ENCODE results near the gene TRPC6. TPM values are rescaled to one million over a fixed set of nuclear protein-coding genes. Genes with fewer than 3 reads are reported as not detected.
A peak's percentile ranks its signal among the peaks of the same experiment; 100 is the strongest.

The TRPC6 gene
- 10.7 and 23.4 TPM in 2 replicates for total RNA-seq

DNA sequence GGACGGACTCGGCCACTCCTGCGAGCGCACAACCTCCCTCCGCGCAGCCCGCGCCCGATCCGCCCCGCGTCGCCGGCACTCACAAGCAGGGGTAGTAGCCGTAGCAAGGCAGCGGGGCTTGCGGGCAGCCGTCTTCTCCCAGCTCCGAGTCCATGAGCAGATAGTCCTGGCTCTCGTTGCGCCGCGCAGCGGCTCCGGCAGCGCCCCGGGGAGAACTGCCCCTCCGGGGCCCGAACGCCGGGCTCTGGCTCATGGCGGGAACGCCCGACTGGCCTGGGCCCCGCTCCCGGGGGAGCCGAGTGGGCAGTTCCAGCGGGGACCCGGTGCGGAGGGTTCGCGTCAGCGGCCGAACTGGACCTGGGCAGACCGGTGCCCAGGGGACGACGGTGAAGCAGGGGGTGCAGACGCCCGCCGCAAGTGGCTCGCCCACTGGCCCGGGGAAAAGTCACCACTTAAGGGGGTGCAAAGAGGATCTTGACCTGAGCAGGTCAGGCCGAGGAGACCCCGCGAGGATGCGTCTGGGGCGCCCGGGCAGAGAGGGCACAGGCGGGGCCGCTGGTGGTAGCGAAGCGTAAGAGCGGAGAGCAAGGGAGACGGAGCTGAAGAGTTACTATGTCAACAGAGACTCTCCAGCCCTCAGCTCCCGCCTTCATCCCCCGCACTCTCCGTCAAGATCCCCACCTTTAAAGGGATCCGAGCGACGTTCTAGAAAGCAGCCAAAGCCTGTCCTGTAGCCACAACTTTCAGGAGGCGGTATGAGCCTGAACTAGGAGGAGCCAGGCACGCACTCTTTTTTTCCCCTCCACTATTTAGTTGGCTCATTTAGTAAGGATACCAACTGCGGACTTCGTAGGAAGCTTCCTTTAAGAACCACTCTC, at the start of gene TRPC6:
TSS of gene TRPC6 (minus strand) at position 757 of the 878 bp plus-strand sequence. CDS start at position 253, 504 bp downstream.
- peak in 1 of 2 donors; percentile 7 for DNase-seq (ENCODE audit: low read depth in 2 of 2)

- no peak for DNase-seq (ENCODE audit: low read depth in 2 of 2)
Measured at GRCh38 chr11:101620026-101620425, 36.2 kb upstream of the TRPC6 start.

DNA sequence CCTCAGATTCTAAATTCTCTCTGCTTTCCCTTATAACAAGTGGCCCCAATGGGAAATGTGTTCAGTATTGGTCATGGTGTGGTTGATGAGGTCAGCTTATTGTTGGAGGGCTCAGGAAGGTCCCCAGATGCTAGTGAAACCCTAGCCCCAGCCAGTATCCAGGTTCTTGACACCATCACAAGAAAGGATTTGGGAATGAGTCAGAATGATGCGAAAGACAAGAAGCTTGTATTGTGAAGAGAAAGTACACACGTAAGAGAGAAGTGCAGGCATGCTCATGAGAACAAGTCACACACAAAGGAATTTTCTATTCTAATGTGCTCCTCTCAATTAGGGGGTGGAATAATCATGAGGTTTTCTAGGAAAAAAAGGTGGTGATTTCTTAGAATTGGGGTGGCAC, 34.9 kb upstream of the TRPC6 start:
- DNase-seq (ENCODE audit: low read depth in 2 of 2), result no peak

DNA sequence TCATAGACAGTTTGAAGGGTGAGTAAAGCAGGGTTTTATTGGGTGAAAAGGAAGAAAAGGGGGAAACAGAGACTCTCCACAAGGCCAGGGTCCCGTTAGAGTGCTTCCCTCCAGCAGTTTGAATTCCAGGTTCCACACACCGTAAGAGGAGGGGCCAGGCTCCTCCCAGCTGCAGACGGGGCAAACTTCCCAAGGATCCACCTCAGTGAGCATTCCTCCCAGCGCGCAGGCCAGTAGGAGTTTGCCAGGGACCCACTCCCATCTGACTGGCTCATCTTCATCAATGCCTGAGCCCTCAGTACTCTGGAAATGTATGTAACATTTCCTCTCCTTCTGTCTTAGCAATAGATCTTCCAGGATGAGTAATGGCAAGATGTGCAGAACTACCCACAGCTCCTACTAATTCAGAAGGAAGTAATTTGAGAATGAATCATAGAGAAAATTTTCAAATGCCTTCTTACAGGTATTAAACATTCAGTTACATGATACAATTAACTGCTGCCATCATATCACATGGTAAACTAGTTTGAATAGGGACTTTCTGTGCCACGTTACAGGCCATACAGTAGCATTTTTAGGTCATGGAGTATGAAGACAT, 34.0 kb upstream of the TRPC6 start:
- DNase-seq (ENCODE audit: low read depth in 2 of 2), result no peak

DNA sequence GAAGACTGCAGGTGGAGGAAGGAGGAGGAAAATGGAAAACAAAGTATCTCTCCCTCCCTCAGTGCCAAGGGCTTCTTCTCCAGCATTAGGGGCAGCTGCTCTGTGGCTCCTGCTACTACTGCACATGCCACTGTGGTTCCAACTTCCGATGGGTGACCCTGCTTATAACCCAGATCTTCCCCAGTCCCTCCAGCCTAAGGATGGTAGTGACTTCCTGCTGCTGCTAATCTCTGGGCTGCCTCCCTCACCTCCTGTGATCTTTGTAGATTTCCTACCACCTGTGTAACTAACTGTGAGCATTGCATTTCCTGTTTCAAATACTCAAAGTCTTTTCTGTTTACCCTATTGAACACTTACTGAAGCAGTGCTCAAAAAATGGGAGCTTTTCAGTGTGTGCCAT, 28.7 kb upstream of the TRPC6 start:
- DNase-seq (ENCODE audit: low read depth in 2 of 2), result no peak

- DNase-seq (ENCODE audit: low read depth in 2 of 2), result no peak
Measured at GRCh38 chr11:101600924-101601323, 17.1 kb upstream of the TRPC6 start.

GRCh38 chr11:101586965-101587364, 3.2 kb upstream of the TRPC6 start:
- DNase-seq (ENCODE audit: low read depth in 2 of 2), result no peak

GRCh38 chr11:101584655-101585054, 848 bp upstream of the TRPC6 start:
- DNase-seq (ENCODE audit: low read depth in 2 of 2), result no peak

DNA sequence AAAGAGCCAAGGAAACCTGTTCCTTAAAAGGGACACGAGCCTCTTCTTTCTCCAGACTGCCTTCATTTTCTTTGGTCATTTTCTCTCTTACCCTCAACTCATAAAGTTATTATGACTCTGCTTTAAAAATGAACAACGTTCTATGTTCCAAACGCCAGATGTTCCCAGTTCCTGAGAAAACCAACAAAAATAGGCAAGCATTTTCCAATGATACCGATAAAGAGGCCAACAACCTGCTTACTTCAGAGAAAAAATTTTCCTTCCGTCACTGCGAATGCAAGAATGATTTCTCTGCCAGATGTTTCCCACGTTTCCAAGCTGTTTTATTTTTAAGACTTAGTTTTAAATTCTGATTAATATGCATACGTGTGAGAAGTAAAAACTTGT, 315 bp upstream of the TRPC6 start:
- no peak for DNase-seq (ENCODE audit: low read depth in 2 of 2)

- DNase-seq (ENCODE audit: low read depth in 2 of 2), result no peak
Measured at GRCh38 chr11:101582989-101583250, 887 bp downstream of the TRPC6 start.

GRCh38 chr11:101582236-101582988, 1.4 kb downstream of the TRPC6 start:
- DNase-seq (ENCODE audit: low read depth in 2 of 2), result no peak

DNA sequence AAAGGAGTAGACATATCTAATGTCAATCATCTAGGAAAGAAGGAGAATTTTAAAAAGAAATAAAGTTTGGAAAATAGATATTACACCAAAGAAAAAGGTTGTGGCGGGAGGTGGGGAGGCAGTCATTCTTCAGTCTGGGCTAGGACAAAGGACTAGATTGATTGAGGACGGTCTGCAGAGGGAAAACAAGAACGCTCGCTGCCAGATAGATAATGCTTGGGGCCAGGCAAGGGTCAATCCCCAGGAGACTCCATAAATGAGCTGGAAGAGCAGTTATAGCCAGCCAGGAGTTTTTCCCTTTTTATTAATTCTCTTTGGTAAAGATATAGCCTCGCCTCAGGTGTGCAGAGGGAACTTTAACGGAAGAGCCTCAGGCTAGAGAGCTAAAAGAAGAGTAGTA, 6.3 kb downstream of the TRPC6 start:
- DNase-seq (ENCODE audit: low read depth in 2 of 2), result no peak

GRCh38 chr11:101576456-101576855, 7.4 kb downstream of the TRPC6 start:
- DNase-seq (ENCODE audit: low read depth in 2 of 2), result no peak

- DNase-seq (ENCODE audit: low read depth in 2 of 2), result no peak
Measured at GRCh38 chr11:101574886-101575285, 8.9 kb downstream of the TRPC6 start.

DNA sequence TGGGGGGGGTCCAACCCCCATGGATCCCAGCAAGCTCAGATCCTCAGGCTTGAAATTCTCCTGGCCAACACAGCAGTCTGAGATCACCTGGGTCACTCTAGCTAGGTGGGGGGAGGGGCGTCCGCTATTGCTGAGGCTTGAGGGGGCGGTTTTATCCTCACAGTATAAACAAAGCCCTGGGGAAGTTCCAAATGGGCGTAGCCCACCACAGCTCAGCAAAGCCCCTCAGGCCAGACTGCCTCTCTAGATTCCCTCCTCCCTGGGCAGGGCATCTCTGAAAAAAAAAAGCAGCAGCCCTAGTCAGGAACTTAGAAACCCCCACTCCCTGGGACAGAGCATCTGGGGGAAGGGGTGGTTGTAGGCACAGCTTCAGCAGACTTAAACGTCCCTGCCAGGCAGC, 16.7 kb downstream of the TRPC6 start:
- DNase-seq (ENCODE audit: low read depth in 2 of 2), result no peak

DNA sequence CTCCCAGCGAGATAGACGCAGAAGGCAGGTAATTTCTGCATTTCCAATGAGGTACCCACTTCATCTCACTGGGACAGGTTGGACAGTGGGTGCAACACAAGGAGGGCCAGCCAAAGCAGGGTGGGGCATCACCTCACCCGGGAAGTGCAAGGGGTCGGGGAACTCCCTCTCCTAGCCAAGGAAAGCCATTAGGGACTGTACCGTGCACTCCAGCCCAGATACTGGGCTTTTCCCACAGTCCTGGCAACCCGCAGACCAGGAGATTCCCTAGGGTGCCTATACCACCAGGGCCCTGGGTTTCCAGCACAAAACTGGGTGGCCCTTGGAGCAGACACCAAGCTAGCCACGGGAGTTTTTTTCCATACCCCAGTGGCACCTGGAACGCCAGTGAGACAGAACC, 17.2 kb downstream of the TRPC6 start:
- DNase-seq (ENCODE audit: low read depth in 2 of 2), result no peak

DNA sequence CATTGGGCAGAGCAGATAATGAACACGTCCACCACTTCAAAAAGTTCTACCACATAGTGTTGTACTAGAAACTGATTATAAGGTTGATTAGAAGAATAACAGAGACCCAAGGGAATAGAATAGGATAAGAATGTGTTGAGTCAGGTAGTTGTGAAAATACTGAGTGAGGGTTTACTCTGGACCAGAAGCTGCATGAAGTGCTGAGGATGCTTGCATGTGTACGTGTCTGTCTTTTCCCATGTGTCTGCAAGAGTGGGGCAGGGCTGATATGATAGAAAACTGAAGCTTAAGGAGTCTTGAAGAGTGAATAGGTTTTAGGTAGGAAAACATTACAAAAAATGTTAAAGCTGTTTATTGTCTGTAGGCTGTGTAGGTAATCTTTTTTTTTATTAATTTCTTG, 20.6 kb downstream of the TRPC6 start:
- DNase-seq (ENCODE audit: low read depth in 2 of 2), result no peak

GRCh38 chr11:101555366-101555765, 28.4 kb downstream of the TRPC6 start:
- peak in 1 of 2 donors; percentile 81 for DNase-seq (ENCODE audit: low read depth in 2 of 2)

DNA sequence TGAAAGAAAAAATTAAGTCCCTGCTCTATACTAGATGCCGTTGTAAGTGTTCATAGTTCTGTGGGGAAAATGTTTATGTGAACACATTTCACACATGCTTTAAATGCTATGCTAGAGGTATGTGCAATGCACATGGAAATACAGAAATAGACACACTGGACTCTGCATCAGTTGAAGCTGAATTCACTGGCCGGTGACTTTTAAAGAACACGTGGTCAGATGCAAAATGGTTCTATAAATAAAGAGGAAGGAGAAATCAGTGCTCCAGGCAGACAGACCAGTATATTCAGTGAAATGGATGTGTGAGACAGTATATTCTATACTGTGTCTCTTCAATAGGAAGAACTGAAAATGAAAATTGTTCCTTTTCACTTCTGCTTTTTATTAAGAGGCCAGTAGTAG, 29.9 kb downstream of the TRPC6 start:
- no peak for DNase-seq (ENCODE audit: low read depth in 2 of 2)

DNA sequence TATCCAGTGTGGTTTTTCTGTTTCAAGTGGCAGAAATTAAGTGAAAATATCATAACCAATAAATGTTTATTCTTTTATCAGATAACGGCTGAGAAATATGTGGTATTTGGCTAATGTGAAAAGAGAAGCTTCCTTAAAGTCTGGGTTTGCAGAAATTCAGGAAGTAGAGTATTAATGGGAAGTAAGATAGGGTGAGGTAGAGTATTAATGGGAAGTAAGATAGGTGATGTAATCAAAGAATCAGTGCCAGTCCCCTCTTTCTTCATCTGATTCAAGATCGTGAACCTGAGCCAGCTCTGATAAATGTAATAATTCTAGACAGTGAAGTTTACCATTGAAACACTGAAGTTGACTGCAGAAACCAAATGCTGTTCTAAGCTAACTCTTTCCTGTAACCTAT, 30.9 kb downstream of the TRPC6 start:
- DNase-seq (ENCODE audit: low read depth in 2 of 2), result no peak

DNA sequence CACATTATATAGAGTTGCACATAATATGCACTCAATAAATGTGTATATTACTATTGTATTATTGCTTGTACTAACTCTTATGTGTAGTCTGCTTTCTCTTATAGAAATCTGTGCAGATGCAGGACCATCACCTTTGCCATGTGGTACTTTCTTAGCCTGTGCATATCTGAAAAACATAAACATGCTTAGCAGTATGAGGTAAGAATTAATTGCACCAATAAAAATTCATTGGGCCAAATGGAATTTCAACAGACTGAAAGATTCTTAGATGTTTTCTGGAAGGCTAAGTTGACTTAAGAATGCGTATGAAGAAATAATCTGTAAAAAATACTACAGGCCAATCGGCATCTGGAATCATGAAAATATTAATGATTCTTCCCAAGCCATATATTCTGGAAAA, 55.3 kb downstream of the TRPC6 start:
- DNase-seq (ENCODE audit: low read depth in 2 of 2), result no peak

GRCh38 chr11:101523634-101524260, 60.1 kb downstream of the TRPC6 start:
- no peak for DNase-seq (ENCODE audit: low read depth in 2 of 2)

Measured in lung microvascular endothelial cell (primary cell).